D341Med (cell line): Measurements from ENCODE around the gene DTD2.
"Not testable (repeated sequence)": the region's sequence is repeated elsewhere in the genome, so short reads cannot be mapped to it uniquely, and the experiment has no call there.

Source experiments
- DNase-seq: peaks from one replicate; pipeline ENCODE4 v3.0.0; 2012; ENCODE audit warnings: low spot score

DTD2 gene

GRCh38 chr14:31456841-31457664, at the start of gene DTD2:
TSS of gene DTD2 (minus strand) at chr14:31457506. CDS start at chr14:31457393, 113 bp downstream.
- peak; percentile 97 for DNase-seq

- no peak for DNase-seq
These were observed 48.1 kb upstream of the DTD2 start for GRCh38 chr14:31505411-31505810.

GRCh38 chr14:31501870-31502269, 44.6 kb upstream of the DTD2 start:
- no peak for DNase-seq

GRCh38 chr14:31492759-31493498, 35.6 kb upstream of the DTD2 start:
- DNase-seq: no peak

GRCh38 chr14:31489691-31490090, 32.4 kb upstream of the DTD2 start:
- DNase-seq: no peak

GRCh38 chr14:31487886-31488285, 30.6 kb upstream of the DTD2 start, which contains the start of gene GPR33:
TSS of gene GPR33 (minus strand) at chr14:31488039. CDS start at chr14:31483965, 4,074 bp downstream.
- DNase-seq: no peak

- no peak for DNase-seq
These were observed 29.5 kb upstream of the DTD2 start for GRCh38 chr14:31486764-31487163.

- DNase-seq: no peak
These were observed 27.4 kb upstream of the DTD2 start for GRCh38 chr14:31484754-31485153.

GRCh38 chr14:31480156-31480555, 22.9 kb upstream of the DTD2 start:
- DNase-seq: no peak

GRCh38 chr14:31479027-31479426, 21.7 kb upstream of the DTD2 start:
- no peak for DNase-seq

GRCh38 chr14:31477248-31477647, 19.9 kb upstream of the DTD2 start:
- no peak for DNase-seq

GRCh38 chr14:31476131-31476866, 19.0 kb upstream of the DTD2 start:
- DNase-seq: no peak

- no peak for DNase-seq
These were observed 9.2 kb upstream of the DTD2 start for GRCh38 chr14:31466554-31466953.

- no peak for DNase-seq
These were observed 7.8 kb upstream of the DTD2 start for GRCh38 chr14:31465111-31465510.

- DNase-seq: not testable (repeated sequence)
These were observed 5.1 kb upstream of the DTD2 start for GRCh38 chr14:31462450-31462849.

GRCh38 chr14:31461545-31461944, 4.2 kb upstream of the DTD2 start:
- DNase-seq: no peak

GRCh38 chr14:31457665-31458659, 656 bp upstream of the DTD2 start:
- no peak for DNase-seq

- DNase-seq: peak; percentile 39
These were observed 7.2 kb downstream of the DTD2 start for GRCh38 chr14:31449971-31450610.

- no peak for DNase-seq
These were observed 8.2 kb downstream of the DTD2 start for GRCh38 chr14:31449136-31449535.

GRCh38 chr14:31445703-31446102, 11.6 kb downstream of the DTD2 start:
- DNase-seq: no peak

GRCh38 chr14:31442284-31442683, 15.0 kb downstream of the DTD2 start:
- no peak for DNase-seq
